GM12865 (cell line): ENCODE data around the gene MIA2.
"Not testable (repeated sequence)": the region's sequence is repeated elsewhere in the genome, so short reads cannot be mapped to it uniquely, and the experiment has no call there.

Experiments
- DNase-seq: peaks from one replicate; pipeline ENCODE4 v3.0.0; 2010; ENCODE audit warnings: low read depth
- H3K4me3 ChIP-seq: 2 replicates; pipeline ENCODE4 v1.5.1; 2011; ENCODE audit warnings: mild to moderate bottlenecking, low read depth, low read length, control low read depth
- TF ChIP-seq, protein P1 (sequence below): IDR thresholded peaks from 2 replicates; pipeline ENCODE4 v1.5.1; 2011; ENCODE audit warnings: low read length, control low read depth, low read depth, inconsistent platforms; ENCODE audit not compliant: insufficient read depth; ENCODE audit errors: missing control alignments

Gene MIA2

DNA sequence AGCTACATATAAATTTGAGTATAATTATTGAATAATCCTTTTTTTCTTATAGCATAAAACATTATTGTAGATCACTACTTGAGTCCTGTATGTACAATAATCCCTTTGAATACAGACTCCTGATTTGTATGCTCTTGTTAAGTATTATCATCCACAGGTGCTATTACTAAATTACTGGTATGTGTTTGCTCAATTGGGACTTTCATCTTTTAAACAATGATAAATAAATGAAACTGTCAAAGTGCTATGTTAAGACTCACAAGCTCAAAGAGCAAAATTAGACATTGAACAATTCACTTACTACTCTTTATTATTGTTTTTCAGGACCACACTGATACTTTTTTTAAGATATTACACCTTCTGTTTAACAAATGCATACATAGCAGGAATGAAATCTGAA, 17.8 kb downstream of the MIA2 start:
- no peak overlapping the region for H3K4me3 ChIP-seq
- TF ChIP-seq, protein P1, sequence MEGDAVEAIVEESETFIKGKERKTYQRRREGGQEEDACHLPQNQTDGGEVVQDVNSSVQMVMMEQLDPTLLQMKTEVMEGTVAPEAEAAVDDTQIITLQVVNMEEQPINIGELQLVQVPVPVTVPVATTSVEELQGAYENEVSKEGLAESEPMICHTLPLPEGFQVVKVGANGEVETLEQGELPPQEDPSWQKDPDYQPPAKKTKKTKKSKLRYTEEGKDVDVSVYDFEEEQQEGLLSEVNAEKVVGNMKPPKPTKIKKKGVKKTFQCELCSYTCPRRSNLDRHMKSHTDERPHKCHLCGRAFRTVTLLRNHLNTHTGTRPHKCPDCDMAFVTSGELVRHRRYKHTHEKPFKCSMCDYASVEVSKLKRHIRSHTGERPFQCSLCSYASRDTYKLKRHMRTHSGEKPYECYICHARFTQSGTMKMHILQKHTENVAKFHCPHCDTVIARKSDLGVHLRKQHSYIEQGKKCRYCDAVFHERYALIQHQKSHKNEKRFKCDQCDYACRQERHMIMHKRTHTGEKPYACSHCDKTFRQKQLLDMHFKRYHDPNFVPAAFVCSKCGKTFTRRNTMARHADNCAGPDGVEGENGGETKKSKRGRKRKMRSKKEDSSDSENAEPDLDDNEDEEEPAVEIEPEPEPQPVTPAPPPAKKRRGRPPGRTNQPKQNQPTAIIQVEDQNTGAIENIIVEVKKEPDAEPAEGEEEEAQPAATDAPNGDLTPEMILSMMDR = no peak
- DNase-seq = no peak

DNA sequence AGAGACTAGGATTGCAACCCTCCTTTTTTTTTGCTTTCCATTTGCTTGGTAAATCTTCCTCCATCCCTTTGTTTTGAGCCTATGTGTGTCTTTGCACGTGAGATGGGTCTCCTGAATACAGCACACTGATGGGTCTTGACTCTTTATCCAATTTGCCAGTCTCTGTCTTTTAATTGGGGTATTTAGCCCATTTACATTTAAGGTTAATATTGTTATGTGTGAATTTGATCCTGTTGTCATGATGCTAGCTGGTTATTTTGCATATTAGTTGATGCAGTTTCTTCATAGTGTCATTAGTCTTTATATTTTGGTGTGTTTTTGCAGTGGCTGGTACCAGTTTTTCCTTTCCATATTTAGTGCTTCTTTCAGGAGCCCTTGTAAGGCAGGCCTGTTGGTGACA, 23.7 kb downstream of the MIA2 start:
- not testable (repeated sequence) for DNase-seq, H3K4me3 ChIP-seq

DNA sequence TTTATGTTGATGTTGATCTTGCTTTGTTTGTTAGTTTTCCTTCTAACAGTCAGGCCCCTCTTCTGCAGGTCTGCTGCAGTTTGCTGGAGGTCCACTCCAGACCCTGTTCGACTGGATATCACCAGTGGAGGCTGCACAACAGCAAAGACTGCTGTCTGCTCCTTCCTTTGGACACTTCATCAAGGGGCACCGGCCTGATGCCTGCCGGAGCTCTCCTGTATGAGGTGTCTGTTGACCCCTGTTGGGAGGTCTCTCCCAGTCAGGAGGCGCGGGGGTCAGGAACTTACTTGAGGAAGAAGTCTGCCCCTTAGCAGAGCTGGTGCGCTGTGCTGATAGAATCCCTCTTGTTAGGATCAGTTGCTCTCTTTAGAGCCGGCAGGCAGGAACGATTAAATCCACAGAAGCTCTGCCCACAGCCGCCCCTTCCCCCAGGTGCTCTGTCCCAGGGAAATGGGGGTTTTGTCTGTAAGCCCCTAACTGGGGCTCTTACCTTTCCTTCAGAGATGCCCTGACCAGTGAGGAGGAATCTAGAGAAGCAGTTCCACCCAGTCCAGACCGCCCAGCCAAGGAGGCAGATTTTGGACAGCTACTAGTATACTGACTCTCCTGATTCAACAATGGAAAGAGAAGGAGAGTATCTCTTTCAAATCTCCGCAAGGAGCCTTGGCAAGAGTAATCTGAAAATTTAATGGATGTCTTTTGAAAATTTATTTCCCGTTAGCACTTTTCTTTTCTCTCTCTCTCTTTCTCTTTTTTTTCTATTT, 25.2 kb downstream of the MIA2 start:
- TF ChIP-seq, protein P1 = no peak
- no peak overlapping the region for H3K4me3 ChIP-seq
- no peak for DNase-seq

DNA sequence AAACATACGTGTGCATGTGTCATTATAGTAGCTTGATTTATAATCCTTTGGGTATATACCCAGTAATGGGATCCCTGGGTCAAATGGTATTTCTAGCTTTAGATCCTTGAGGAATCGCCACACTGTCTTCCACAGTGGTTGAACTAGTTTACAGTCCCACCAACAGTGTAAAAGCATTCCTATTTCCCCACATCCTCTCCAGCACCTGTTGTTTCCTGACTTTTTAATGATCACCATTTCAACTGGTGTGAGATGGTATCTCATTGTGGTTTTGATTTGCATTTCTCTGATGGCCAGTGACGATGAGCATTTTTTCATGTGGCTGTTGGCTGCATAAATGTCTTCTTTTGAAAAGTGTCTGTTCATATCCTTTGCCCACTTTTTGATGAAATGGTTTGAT, 26.4 kb downstream of the MIA2 start:
- DNase-seq, H3K4me3 ChIP-seq: not testable (repeated sequence)

DNA sequence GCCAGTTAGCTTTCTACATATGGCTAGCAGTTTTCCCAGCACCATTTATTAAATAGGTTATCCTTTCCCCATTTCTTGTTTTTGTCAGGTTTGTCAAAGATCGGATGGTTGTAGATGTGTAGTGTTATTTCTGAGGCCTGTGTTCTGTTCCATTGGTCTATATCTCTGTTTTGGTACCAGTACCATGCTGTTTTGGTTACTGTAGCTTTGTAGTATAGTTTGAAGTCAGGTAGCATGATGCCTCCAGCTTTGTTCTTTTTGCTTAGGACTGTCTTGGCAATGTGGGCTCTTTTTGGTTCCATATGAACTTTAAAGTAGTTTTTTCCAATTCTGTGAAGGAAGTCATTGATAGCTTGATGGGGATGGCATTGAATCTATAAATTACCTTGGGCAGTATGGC, 28.5 kb downstream of the MIA2 start:
- not testable (repeated sequence) for DNase-seq, H3K4me3 ChIP-seq

DNA sequence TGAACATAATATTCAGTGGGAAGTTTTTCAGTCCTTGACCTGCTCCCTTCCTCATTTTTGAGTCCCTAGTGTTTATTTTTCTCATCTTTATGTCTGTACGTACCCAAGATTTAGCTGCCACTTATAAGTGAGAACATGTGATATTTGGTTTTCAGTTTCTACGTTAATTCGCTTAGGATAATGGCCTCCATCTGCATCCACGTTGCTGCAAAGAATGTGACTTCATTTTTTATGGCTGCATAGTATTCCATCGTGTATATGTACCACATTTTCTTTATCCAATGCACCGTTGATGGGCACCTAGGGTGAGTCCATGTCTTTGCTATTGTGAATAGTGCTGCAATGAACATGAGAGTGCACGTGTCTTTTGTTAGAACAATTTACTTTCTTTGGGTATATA, 30.3 kb downstream of the MIA2 start:
- no peak overlapping the region for H3K4me3 ChIP-seq
- TF ChIP-seq, protein P1 = no peak
- DNase-seq = no peak

DNA sequence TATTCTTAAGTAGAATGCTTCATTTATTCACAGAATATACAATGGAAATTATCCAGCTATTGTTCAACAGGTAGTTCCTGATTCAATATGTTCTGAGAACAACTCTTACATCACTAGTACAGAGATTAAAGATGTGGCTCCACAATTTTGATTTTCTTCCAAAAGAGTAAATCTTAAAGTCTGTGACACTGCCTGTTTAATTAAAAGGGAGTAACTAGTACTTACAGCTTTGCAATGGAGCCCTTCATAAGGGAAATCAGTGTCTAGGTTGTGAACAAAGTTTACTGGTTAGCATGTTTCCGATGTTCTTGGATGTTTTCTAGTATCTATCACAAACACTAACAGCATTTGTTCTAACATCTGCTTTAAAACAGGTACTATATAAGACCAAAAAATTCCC, 30.8 kb downstream of the MIA2 start:
- no peak for DNase-seq
- TF ChIP-seq, protein P1 = no peak
- H3K4me3 ChIP-seq = no peak overlapping the region

DNA sequence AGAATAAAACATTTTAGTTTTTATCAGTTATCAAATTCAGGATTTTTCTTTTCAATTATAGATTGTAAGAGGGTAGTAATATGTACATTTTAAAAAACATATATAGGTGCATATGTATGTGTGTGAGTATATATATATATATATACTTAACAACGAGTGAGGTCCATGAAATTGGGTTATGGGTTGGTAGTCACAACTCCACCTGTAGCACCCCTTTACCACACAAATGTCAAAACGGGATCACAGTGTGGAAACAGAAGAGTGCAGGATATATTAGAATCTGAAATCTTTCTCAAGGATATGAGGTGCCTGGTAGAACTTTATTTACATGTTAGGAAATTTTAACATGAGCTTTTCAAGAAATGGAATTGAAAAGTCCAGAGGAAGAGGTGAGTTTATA, 31.3 kb downstream of the MIA2 start:
- no peak overlapping the region for H3K4me3 ChIP-seq
- TF ChIP-seq, protein P1 = no peak
- no peak for DNase-seq
